NCI-H146 (cell line): ENCODE results near the gene ZNHIT1.
"Not testable (repeated sequence)": the region's sequence is repeated elsewhere in the genome, so short reads cannot be mapped to it uniquely, and the experiment has no call there.

Source experiments
- DNase-seq: peaks from one replicate; lab custom pipeline; 2025; lab: John Stamatoyannopoulos, UW

The ZNHIT1 gene

GRCh38 chr7:101186844-101187428 is 31.0 kb upstream of the ZNHIT1 start:
- DNase-seq = no peak

GRCh38 chr7:101189109-101189508 is 28.9 kb upstream of the ZNHIT1 start:
- no peak for DNase-seq

- DNase-seq = no peak
These were observed 22.1 kb upstream of the ZNHIT1 start for GRCh38 chr7:101195884-101196283.

- DNase-seq = no peak
These were observed 20.0 kb upstream of the ZNHIT1 start for GRCh38 chr7:101197991-101198390.

- DNase-seq = no peak
These were observed 19.5 kb upstream of the ZNHIT1 start for GRCh38 chr7:101198476-101198875.

GRCh38 chr7:101199522-101199921 is 18.4 kb upstream of the ZNHIT1 start:
- not testable (repeated sequence) for DNase-seq

GRCh38 chr7:101200504-101200861 is 17.5 kb upstream of the ZNHIT1 start:
- DNase-seq = no peak

GRCh38 chr7:101200862-101201599 is 16.9 kb upstream of the ZNHIT1 start, which contains the start of gene MOGAT3:
Gene MOGAT3, minus strand, starts transcription at chr7:101201036. Its CDS starts 182 bp downstream, at chr7:101200854.
- peak; percentile 18 for DNase-seq

GRCh38 chr7:101201695-101202602 is 16.0 kb upstream of the ZNHIT1 start:
- DNase-seq = peak; percentile 63

- no peak for DNase-seq
These were observed 15.4 kb upstream of the ZNHIT1 start for GRCh38 chr7:101202603-101202918.

- not testable (repeated sequence) for DNase-seq
These were observed 13.9 kb upstream of the ZNHIT1 start for GRCh38 chr7:101203740-101204738.

GRCh38 chr7:101205901-101206664 is 11.9 kb upstream of the ZNHIT1 start:
- DNase-seq = no peak

GRCh38 chr7:101206665-101207042 is 11.3 kb upstream of the ZNHIT1 start:
- DNase-seq = no peak

GRCh38 chr7:101207459-101207858 is 10.5 kb upstream of the ZNHIT1 start:
- no peak for DNase-seq

GRCh38 chr7:101208794-101209193 is 9.2 kb upstream of the ZNHIT1 start:
- no peak for DNase-seq

GRCh38 chr7:101210143-101210542 is 7.8 kb upstream of the ZNHIT1 start:
- no peak for DNase-seq

- no peak for DNase-seq
These were observed 6.5 kb upstream of the ZNHIT1 start for GRCh38 chr7:101211501-101211900.

- no peak for DNase-seq
These were observed 6.0 kb upstream of the ZNHIT1 start for GRCh38 chr7:101212014-101212413.

GRCh38 chr7:101216001-101216859 is 1.7 kb upstream of the ZNHIT1 start:
- DNase-seq = no peak

- DNase-seq = no peak
These were observed 1.0 kb upstream of the ZNHIT1 start for GRCh38 chr7:101216860-101217387.
